Measurements from ENCODE around the gene FBXL16. TPM values are rescaled to one million over a fixed set of nuclear protein-coding genes. Genes with fewer than 3 reads are reported as not detected.

Gene FBXL16
- total and polyA plus RNA-seq, 4 donors: under 0.01 to 0.14 TPM; not detected in 2

DNA sequence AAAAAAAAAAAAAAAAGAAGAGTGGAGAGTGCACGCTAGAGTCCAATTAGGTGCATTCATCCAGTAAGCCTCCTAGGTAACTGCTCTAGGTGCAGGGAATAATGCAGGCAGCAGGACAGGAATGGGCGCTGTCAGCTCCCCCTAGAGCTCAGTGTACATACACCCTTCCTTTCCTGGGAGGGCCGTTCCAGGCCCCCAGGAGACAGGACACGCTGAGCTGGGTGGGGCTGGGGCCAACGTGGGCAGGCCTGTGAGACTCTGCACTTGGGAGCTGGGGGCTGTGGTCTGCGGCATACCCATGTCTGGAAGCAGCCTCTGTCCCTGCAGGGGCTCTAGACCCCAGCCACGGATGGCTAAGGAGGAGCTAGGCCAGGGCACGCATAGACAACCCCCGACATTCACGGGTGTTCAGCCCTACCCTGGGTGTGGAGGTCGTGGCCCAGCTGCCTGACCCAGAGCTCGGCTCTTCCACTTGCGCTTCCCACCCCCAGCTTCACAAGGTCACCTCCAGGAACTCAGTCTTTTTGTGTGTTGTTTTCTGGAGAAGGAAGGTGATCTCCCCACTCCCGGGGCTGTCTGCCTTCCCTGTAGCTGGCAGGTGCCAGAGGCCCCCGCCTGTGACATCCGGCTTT is 14.3 kb upstream of the FBXL16 start:
- Histone ChIP-seq H3K27me3 (ENCODE audit: control insufficient read depth in 4 of 4, insufficient read depth in 4 of 4, low read length in 3 of 4) (no peaks in the 10 kb centered on the region), H3K27ac (ENCODE audit: low read depth in 1 of 2, low read length in 2 of 2) (peak overlapping the region in 1 of 2 donors; percentile 84), H3K4me3 (ENCODE audit: low read depth in 1 of 3, low read length in 3 of 3) (peak overlapping the region; percentile 73 to 86 (median 82)), H3K9ac (ENCODE audit: low read depth in 1 of 2, low read length in 2 of 2) (peak overlapping the region in 1 of 2 donors; percentile 87), H3K4me1 (ENCODE audit: control insufficient read depth in 4 of 4, insufficient read depth in 4 of 4, low read length in 3 of 4) (peaks cover 25 to 39% (median 35%) of the 10 kb centered on the region in 4 donors), H3K36me3 (ENCODE audit: control insufficient read depth in 4 of 4, insufficient read depth in 3 of 4, low read depth in 1 of 4, low read length in 3 of 4) (peaks cover 0 to 2% (median 0%) of the 10 kb centered on the region in 4 donors), H3K9me3 (ENCODE audit: control insufficient read depth in 4 of 4, low read length in 3 of 4) (no peaks in the 10 kb centered on the region)
- 19% methylated on average over 16 of the region's 16 CpGs for WGBS
- no peak for DNase-seq (ENCODE audit: low spot score)
- TF ChIP-seq FOXA2 (IDR thresholded peaks at IDR 0.05) (no peak), RAD21 (IDR thresholded peaks at IDR 0.05) (no peak), FOXA1 (IDR thresholded peaks at IDR 0.05) (no peak)
- TF ChIP-seq, protein P1, sequence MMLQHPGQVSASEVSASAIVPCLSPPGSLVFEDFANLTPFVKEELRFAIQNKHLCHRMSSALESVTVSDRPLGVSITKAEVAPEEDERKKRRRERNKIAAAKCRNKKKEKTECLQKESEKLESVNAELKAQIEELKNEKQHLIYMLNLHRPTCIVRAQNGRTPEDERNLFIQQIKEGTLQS (IDR thresholded peaks at IDR 0.05): no peak

DNA sequence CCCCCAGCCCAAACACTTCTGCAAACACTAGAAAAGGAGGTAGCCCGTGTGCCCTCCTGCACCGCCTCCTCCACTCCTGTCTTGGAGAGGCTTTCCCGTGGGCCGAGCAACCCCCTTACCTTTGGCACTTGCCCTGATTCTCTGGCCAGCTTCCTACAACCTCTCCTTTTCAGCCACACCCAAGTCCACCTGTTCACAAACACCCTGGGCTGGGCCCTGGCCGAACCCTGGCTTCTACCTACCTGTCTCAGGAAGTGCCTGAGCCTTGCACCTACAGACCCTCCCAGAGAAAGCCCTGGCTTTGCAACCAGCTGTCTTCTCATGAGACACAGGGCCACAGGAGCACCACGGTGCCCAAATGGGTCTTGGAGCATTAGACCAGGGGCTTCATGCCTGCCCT is 13.3 kb upstream of the FBXL16 start:
- Histone ChIP-seq H3K27me3 (ENCODE audit: control insufficient read depth in 4 of 4, insufficient read depth in 4 of 4, low read length in 3 of 4) (no peaks in the 10 kb centered on the region), H3K9me3 (ENCODE audit: control insufficient read depth in 4 of 4, low read length in 3 of 4) (no peaks in the 10 kb centered on the region), H3K9ac (ENCODE audit: low read depth in 1 of 2, low read length in 2 of 2) (no peak overlapping the region), H3K27ac (ENCODE audit: low read depth in 1 of 2, low read length in 2 of 2) (no peak overlapping the region), H3K36me3 (ENCODE audit: control insufficient read depth in 4 of 4, insufficient read depth in 3 of 4, low read depth in 1 of 4, low read length in 3 of 4) (peaks cover 0 to 2% (median 0%) of the 10 kb centered on the region in 4 donors), H3K4me3 (ENCODE audit: low read depth in 1 of 3, low read length in 3 of 3) (no peak overlapping the region), H3K4me1 (ENCODE audit: control insufficient read depth in 4 of 4, insufficient read depth in 4 of 4, low read length in 3 of 4) (peaks cover 25 to 46% (median 37%) of the 10 kb centered on the region in 4 donors)
- TF ChIP-seq, protein P2, sequence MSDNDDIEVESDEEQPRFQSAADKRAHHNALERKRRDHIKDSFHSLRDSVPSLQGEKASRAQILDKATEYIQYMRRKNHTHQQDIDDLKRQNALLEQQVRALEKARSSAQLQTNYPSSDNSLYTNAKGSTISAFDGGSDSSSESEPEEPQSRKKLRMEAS (IDR thresholded peaks at IDR 0.05): no peak
- TF ChIP-seq JUND (IDR thresholded peaks at IDR 0.05): no peak
- no peak for DNase-seq (ENCODE audit: low spot score)
- 83% methylated on average over 6 of the region's 6 CpGs for WGBS

DNA sequence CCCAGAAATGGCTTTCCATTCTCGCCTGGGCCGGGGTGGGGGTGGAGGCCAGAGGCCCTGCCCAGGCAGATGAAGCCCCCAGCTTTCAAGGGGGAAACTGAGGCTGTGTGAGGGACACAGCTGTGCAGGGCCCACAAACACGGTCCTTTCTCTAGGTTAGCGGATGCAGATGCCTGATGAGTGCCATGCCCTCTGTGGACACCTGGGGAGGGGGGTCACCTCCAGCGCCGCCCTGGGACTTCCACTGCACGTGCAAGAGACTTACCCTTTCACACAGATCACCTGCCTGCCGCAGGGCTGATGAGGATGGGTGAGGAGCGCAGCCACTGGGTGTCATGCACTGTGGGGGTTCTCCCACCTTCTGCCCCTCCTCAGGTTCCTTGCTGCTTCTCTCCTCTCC is 12.8 kb upstream of the FBXL16 start:
- TF ChIP-seq HNF4G (IDR thresholded peaks at IDR 0.05): no peak
- no peak for TF ChIP-seq SP1 (IDR thresholded peaks at IDR 0.05)
- TF ChIP-seq JUND (IDR thresholded peaks at IDR 0.05): no peak
- no peak for TF ChIP-seq NR2F2 (IDR thresholded peaks at IDR 0.05)
- no peak for DNase-seq (ENCODE audit: low spot score)
- Histone ChIP-seq H3K27ac (ENCODE audit: low read depth in 1 of 2, low read length in 2 of 2) (no peak overlapping the region), H3K4me3 (ENCODE audit: low read depth in 1 of 3, low read length in 3 of 3) (no peak overlapping the region), H3K4me1 (ENCODE audit: control insufficient read depth in 4 of 4, insufficient read depth in 4 of 4, low read length in 3 of 4) (peaks cover 25 to 46% (median 37%) of the 10 kb centered on the region in 4 donors), H3K27me3 (ENCODE audit: control insufficient read depth in 4 of 4, insufficient read depth in 4 of 4, low read length in 3 of 4) (no peaks in the 10 kb centered on the region), H3K9me3 (ENCODE audit: control insufficient read depth in 4 of 4, low read length in 3 of 4) (no peaks in the 10 kb centered on the region), H3K9ac (ENCODE audit: low read depth in 1 of 2, low read length in 2 of 2) (no peak overlapping the region), H3K36me3 (ENCODE audit: control insufficient read depth in 4 of 4, insufficient read depth in 3 of 4, low read depth in 1 of 4, low read length in 3 of 4) (peaks cover 0 to 2% (median 0%) of the 10 kb centered on the region in 4 donors)
- WGBS: 88% methylated on average over 9 of the region's 9 CpGs

DNA sequence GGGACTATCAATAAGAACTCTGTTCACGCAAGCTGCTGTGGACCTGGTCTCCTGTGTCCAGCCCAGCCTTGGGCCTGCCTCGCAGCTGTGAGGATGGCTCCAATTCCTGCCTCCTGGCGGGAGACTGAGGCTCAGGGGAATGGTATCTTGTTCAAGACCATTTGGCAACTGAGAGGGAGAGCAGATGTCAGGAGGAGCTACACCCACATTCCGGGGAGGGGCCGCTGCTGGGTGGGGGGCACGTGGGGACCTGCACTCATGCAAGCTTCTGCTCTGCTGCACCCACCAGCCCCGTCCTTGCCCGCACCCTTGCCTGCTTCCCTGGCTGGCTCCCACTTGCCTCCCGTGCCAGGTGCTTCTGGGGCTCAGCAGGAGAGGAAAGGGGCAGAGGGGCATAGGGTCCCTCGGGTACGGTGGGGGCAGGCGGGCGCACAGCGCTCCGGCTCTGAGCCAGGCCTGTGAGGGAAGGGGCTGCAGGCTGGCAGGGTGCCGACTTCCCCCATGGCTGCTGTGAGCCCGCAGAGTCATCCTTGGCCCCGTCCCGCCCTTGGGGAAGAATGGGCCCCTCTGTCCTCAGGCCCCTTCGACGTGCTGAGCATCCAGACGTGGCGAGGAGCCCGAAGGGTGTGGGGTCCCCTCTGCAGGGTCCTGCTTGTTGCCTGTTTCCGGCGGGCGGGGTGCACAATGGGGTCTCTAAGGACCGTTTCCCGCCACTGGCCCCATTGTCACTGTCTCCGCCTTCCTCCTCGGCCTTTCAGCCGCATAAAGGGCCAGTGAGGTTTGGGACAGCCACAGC is 12.0 kb upstream of the FBXL16 start:
- Histone ChIP-seq H3K27me3 (ENCODE audit: control insufficient read depth in 4 of 4, insufficient read depth in 4 of 4, low read length in 3 of 4) (no peaks in the 10 kb centered on the region), H3K9me3 (ENCODE audit: control insufficient read depth in 4 of 4, low read length in 3 of 4) (no peaks in the 10 kb centered on the region), H3K4me3 (ENCODE audit: low read depth in 1 of 3, low read length in 3 of 3) (no peak overlapping the region), H3K4me1 (ENCODE audit: control insufficient read depth in 4 of 4, insufficient read depth in 4 of 4, low read length in 3 of 4) (peaks cover 25 to 46% (median 37%) of the 10 kb centered on the region in 4 donors), H3K9ac (ENCODE audit: low read depth in 1 of 2, low read length in 2 of 2) (no peak overlapping the region), H3K27ac (ENCODE audit: low read depth in 1 of 2, low read length in 2 of 2) (no peak overlapping the region), H3K36me3 (ENCODE audit: control insufficient read depth in 4 of 4, insufficient read depth in 3 of 4, low read depth in 1 of 4, low read length in 3 of 4) (peaks cover 0 to 2% (median 0%) of the 10 kb centered on the region in 4 donors)
- WGBS: 83% methylated on average over 32 of the region's 32 CpGs
- DNase-seq (ENCODE audit: low spot score): no peak
- TF ChIP-seq TAF1 (conservative IDR thresholded peaks at IDR 0.05): no peak
- TF ChIP-seq, protein P3, sequence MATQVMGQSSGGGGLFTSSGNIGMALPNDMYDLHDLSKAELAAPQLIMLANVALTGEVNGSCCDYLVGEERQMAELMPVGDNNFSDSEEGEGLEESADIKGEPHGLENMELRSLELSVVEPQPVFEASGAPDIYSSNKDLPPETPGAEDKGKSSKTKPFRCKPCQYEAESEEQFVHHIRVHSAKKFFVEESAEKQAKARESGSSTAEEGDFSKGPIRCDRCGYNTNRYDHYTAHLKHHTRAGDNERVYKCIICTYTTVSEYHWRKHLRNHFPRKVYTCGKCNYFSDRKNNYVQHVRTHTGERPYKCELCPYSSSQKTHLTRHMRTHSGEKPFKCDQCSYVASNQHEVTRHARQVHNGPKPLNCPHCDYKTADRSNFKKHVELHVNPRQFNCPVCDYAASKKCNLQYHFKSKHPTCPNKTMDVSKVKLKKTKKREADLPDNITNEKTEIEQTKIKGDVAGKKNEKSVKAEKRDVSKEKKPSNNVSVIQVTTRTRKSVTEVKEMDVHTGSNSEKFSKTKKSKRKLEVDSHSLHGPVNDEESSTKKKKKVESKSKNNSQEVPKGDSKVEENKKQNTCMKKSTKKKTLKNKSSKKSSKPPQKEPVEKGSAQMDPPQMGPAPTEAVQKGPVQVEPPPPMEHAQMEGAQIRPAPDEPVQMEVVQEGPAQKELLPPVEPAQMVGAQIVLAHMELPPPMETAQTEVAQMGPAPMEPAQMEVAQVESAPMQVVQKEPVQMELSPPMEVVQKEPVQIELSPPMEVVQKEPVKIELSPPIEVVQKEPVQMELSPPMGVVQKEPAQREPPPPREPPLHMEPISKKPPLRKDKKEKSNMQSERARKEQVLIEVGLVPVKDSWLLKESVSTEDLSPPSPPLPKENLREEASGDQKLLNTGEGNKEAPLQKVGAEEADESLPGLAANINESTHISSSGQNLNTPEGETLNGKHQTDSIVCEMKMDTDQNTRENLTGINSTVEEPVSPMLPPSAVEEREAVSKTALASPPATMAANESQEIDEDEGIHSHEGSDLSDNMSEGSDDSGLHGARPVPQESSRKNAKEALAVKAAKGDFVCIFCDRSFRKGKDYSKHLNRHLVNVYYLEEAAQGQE (IDR thresholded peaks at IDR 0.05): no peak
- TF ChIP-seq, protein P2 (IDR thresholded peaks at IDR 0.05): no peak
- TF ChIP-seq FOXA1 (IDR thresholded peaks at IDR 0.05): no peak
- TF ChIP-seq RAD21 (IDR thresholded peaks at IDR 0.05): no peak
- no peak for TF ChIP-seq FOXA2 (IDR thresholded peaks at IDR 0.05)
- TF ChIP-seq, protein P4, sequence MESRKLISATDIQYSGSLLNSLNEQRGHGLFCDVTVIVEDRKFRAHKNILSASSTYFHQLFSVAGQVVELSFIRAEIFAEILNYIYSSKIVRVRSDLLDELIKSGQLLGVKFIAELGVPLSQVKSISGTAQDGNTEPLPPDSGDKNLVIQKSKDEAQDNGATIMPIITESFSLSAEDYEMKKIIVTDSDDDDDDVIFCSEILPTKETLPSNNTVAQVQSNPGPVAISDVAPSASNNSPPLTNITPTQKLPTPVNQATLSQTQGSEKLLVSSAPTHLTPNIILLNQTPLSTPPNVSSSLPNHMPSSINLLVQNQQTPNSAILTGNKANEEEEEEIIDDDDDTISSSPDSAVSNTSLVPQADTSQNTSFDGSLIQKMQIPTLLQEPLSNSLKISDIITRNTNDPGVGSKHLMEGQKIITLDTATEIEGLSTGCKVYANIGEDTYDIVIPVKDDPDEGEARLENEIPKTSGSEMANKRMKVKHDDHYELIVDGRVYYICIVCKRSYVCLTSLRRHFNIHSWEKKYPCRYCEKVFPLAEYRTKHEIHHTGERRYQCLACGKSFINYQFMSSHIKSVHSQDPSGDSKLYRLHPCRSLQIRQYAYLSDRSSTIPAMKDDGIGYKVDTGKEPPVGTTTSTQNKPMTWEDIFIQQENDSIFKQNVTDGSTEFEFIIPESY (IDR thresholded peaks at IDR 0.05): no peak
- no peak for TF ChIP-seq EGR1 (IDR thresholded peaks at IDR 0.05; ENCODE audit: low read depth in 2 of 2)
- TF ChIP-seq GABPA (IDR thresholded peaks at IDR 0.05 in 1 of 2, conservative IDR thresholded peaks at IDR 0.05 in 1 of 2): no peak
- TF ChIP-seq RXRA (IDR thresholded peaks at IDR 0.05): no peak
- TF ChIP-seq SP1 (IDR thresholded peaks at IDR 0.05): no peak
- TF ChIP-seq NR2F2 (IDR thresholded peaks at IDR 0.05): no peak

Data from liver (tissue), 9 donors.